GM18520 (cell line): ENCODE results near the gene KCNA3.

ENCODE experiments used
- ATAC-seq: cut with Tn5 transposase; IDR thresholded peaks from one replicate; pipeline ENCODE4 v1.9.1; 2021; ENCODE audit not compliant: unreplicated experiment

KCNA3 gene

DNA sequence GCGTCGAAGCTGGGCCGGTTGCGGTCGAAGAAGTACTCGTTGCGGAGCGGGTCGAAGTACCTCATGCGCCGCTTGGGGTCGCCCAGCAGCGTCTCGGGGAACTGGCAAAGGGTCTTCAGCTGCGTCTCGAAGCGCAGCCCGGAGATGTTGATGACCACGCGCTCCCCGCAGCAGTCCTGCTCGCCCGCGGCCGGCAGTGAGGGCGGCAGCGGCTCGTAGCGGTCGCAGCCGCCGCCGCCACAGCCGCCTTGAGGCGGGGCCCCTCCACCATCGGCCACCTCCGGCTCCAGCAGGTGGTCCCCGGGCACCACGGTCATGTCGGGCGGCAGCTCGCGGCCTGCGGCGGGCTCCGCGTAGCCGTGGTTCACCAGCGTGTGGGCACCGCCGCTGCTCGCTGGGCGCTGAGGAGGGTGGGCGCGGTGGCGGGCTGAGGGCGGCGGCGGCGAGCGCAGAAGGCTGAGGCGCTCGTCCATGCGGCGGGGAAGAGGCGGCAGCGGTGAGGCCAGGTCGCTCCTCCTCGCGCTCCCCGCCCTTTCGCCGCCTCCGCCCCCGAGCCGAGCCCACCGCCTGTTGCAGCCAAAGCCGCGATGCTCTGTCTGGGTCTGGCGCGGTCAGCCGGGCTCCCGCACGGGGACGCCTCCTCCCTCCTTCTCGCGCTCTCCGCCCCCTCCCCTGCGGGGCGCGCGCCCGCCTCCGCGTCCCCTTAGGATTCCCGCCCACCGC lies at the start of gene KCNA3:
Gene KCNA3, minus strand, starts transcription at position 604 of the 723 bp plus-strand sequence. Its CDS starts 131 bp downstream, at position 473.
- no peak for ATAC-seq

DNA sequence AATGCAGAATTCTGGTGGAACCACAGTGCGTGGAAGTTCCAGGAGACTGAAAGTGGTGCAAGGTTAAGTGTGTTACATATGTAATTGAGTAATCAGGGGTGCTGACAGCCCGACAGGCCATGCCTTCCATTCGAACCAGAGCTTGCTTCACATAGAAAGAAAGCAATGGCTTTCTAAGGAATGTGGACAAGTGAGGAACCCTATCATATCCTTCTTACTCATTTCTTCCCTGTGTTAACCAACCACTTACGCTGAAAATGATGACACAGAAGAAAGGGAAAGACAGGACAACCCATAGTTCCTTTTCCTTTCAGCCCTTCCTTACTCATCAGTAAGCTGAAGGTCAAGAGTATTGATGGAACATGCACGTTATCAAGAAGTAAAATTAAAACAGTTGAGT lies 48.1 kb upstream of the KCNA3 start:
- ATAC-seq: no peak

DNA sequence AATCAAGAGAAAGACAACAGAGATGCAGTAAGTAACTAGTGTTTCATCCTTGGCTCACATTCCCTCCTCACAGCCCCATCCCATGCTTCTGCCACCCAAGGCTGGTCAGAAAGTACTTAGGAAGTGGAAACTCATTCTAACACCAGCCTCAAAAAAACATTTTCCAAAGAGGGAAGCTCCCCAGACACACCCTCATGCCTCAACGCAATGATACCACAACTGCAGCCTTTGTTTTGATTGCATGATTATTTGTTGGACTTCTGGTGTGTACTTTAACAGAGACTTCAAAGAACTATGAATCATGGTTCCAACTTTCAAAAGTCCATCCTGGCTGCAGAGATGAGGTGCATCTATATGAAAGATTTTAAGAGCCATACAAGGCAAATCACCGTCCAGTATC lies 45.2 kb upstream of the KCNA3 start:
- ATAC-seq: no peak

DNA sequence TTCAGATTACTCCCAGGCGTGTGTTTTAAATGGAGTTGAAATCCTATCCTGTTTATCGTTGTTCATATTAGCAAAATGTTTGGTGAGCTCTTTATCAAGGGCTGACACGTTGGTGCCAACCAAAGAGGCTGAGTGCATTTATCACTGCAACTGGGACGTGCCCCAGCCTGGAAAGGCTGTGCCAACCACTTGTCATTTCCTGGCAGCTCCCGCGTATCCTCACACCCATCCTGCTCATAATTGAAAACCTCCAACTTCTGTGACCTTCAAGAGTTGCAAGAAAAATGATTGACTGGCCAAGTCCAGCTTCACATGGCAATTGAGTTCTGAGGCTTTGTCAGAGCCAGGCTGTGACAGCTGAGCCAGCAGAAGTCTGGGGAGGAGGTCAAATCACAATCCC lies 43.7 kb upstream of the KCNA3 start:
- ATAC-seq: no peak

DNA sequence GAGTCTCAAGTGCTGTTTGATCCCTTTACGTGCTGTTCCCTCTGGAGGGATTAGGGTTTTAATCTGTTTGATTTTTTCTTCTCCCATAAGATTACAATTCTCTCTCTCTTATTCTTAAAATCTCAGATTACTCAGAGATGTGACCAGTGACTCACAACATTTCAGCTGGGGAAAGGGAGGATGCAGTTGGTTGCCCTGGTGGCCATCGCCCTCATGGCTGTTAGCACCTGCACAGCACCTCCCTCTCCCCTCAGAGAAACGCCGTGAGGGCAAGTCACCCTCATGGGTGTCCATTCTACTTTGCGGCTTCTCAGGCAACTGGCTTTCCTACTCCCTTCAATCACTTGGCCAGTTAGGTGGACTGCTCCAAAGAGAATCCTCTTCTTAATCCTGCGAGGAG lies 42.4 kb upstream of the KCNA3 start:
- no peak for ATAC-seq

DNA sequence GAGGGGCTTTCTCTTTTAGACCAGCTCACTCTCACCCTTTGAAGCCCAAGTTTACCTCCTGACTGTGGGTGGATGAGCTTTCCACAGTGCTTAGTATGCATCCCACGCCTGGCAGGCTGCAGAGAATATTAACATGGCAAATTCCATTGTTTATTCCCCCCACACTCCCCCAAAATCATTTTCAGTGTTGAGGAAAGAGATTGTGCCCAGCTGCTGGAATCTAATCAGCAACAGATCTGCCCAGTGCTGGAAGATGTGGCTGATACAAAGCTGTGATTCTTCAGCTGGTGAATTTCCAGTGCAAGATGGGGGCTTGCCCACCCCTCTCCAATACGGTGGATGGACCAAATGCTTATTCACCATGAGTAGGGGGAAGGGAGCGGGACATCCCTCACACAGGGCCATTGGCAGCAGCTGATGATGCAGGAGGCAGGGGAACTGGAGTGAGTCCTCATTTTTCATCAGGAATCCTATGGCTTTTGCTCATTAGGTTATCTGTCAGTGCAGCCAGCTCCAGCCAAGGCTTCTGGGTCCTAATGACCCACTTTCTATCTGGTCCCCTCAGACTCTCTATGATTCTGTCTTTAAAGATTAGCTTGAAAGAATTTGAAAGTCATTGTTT lies 39.7 kb upstream of the KCNA3 start:
- ATAC-seq: no peak

DNA sequence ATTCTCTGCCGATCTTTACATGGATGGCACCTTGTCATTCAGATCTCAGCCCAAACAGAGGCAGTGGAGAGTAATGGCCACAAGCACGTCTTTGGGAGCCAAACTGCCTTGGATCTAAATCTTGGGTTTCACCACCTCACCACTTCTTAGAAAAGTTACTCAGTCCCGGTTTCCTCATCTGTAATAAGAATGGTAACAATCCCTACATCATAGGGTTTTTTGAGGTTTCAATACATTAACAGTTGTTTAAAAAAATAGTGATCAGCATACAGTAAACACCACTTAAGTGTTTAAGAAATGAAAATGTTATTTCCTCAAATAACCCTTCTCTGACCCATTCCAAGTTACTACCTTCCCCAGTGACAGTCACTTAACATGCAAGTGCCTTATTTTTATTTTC lies 38.5 kb upstream of the KCNA3 start:
- no peak for ATAC-seq

DNA sequence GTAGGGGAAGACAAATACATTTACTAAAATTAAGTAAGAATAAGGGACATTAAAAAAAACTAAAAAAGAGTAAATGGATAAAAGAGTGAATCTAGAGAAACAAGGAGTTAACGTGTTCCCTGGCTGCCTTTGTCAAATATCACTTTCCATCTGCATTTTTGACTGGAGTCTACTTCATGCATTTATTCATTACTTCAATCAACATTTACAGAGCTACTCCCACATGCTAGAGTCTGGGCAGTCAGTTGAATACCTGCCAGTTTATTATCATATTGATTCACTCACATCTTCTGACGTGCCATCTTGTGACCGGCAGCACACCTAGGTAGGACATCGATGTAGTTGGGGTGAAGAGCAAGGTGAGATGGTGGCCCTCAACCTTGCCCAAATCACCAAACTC lies 35.6 kb upstream of the KCNA3 start:
- ATAC-seq: no peak

DNA sequence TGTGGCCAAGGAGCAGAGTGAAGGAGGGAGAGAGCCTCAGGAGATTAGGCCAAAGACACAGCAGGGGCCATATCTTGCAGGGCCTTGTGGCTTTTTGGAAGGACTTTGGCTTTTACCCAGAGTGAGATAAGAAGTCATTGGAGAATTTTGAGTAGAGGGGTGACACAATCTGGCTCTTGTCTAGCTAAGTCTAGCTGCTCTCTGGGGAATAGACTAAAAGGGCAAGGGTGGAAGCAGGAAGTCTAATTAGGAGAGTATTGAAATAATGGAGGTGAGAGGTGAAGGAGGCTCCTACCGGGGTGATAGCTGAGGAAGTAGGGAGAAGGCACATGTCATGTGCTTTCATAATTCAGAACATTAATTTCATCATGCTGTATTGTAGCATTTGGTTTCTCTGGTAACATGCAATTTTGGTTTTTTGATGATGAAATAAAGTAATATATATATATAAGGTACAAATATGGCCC lies 34.3 kb upstream of the KCNA3 start:
- ATAC-seq: no peak

DNA sequence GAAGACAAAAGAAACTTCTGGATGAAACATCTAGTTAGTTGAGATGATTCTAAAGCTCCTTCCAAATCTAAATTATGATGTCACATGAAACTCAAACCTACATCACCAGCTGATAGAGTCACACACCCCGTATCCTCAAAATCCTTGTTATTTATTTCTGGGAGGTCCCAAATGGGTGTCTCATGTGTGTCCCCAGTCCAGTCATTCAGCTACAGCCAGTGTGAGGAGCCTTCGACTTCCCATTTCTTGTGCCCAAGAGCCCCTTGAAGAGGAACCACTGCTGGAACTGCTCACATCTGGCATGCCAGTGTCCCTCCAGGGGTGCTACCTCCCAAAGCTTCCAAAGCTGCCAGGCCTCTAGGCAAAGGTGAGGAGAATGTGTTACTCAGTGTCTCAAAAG lies 32.5 kb upstream of the KCNA3 start:
- ATAC-seq: no peak

DNA sequence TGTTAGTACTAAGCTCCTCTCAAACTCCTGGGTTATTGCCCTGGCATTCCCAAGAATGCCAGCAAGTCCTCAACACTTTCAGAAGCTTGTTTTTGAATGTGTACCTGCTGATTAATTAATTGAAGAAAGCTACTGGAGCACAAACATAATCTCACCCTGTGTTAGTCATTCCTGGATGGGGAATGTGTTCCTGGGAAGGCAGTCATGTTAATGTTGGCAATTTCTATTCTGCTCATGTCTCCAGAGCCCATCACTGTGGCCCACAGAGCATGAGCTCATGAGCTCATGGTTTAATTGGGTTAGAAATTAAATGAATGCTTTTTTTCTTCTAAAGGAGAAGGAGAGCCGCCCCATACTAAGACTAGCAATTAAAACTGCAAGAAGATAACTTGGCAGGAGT lies 31.9 kb upstream of the KCNA3 start:
- ATAC-seq: no peak

DNA sequence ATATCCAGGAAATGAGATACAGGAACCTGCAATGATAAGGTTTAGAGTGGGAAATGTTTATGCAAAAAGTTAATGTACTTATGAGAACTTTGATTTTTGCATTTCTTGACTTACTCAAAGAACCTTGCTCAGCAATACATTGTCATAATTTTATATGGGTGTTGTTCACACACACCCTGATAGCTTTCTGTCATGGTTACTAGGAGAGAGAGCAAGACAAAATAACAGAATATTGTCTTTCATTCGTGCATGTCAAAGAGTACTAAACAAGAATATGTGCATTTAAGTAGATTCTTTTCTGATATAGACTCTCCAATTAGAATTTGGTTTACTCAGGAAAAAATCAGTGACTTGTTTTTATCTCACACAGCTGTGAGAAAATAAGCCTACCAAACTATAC lies 27.5 kb upstream of the KCNA3 start:
- ATAC-seq: no peak

DNA sequence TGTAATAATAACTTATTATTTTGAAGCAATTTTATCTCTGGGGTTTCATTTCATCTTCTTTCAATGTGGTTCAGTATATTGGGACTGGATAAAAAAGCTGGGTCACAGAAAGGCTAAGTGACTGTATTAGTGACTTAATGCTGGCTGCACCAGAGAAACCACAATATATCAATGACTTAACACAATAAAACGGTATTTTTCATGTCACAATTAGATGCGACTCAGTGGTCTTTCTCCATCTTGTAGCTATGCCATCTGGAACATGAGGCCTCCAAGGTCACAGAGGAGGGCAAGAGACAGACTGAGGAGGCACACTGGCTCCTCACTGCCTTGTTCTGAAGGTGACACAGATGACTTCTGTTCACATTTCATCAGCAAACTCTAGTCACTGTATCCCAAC lies 26.0 kb upstream of the KCNA3 start:
- ATAC-seq: no peak

DNA sequence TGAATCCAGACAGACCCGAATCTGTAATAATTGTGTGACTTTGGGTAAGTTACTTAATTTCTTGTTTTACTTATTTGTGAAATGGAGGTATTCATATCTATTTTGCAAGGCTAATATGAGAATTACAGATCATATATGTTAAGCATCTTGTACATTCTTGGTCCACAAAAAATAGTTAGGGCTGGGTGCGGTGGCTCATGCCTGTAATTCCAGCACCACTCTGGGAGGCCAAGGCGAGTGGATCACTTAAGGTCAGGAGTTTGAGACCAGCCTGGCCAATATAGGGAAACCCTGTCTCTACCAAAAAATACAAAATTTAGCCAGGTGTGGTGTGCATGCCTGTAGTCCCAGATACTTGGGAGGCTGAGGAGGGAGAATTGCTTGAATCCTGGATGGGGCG lies 22.9 kb upstream of the KCNA3 start:
- ATAC-seq: no peak

DNA sequence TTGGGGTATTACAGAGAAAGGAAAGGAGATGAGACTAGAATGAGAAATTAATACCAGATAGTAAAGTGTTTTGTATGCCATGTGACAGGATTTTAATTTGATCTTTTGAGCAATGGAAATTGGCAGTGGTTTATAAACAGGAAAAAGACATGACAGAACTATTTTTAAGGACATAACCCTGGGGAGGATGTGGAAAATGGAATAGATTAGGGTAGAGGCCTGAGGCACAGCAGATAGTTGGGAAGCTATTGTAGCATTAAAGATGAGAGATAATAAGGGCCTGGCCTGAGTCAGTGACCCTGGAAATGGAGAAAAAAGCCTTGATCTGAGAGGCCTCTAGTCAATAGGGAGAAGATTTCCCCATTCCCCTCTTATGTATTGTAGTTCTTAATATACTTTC lies 22.1 kb upstream of the KCNA3 start:
- no peak for ATAC-seq

DNA sequence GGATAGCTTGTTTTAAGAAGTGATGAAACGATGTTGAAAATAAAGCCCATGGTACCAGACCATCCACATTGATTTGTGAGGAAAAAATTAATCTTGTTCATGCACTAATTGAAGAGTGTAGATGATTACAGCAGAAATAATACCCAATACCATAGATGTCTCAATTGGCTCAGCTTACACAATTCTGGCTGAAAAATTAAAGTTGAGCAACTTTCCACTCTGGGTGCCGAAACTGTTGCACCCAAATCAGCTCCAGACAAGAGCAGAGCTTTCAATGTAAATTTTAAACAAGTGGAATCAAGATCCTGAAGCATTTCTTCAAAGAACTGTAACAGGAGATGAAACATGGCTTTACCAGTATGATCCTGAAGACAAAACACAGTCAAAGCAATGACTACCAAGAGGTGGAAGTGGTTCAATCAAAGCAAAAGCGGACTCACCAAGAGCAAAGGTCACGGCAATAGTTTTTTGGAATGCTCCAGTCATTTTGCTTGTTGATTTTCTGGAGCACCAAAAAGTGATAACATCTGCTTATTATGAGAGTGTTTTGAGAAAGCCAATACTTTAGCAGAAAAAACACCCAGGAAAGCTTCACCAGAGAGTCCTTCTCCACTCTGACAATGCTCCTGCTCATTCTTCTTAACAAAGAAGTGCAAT lies 16.1 kb upstream of the KCNA3 start:
- no peak for ATAC-seq

DNA sequence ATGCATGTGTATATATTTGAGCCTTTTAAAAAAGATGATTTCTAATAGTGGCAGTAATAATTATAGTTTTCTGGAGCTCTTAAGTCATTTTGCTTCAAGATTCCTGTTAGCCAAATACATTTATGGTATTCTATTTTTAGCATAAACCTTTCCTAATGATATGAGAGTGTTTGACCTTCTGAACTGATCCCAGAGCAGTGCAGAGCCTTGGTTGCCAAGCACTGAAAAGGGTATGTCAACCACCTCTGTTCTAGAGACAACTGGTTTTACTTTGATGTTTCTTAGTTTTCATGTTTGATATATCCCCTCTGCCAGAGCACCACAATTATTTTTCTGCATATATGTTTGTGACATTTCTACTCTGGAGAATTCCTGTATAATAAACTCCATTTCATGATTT lies 15.1 kb upstream of the KCNA3 start:
- no peak for ATAC-seq

DNA sequence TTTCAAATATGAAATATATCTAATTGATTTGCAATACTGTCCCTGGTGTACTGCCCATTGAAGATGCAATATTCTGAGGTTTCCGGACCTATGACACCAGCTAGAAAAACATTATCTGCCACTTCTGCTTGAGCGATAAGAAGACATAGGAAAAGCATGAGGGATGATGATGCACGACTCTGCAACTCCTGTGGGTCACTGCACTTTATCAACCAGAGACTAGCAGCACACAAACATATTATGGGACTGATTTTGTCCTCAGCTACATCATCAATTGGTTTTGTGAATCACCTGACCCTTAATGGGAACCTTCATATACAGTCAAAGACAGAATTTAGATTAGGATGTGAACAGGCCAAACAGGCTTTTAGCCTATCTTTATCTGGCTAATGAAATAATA lies 13.8 kb upstream of the KCNA3 start:
- no peak for ATAC-seq

DNA sequence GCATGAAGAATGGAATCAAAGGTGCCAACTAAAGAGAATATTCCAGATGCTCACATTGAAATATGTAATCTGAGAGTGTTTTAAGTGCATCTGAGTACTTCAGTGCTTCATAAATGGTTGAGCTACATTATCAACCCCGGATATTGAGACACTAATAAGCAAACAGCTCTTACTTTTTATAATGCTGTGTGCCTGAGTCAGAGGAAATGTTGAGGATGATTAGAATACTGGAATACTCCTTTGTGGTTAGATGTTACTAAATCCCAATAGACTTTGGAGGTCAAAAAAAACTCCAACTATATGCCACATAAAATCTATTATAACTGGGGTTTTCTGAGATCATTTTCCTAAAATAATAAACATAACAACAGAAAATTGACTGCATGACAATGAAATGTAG lies 12.5 kb upstream of the KCNA3 start:
- no peak for ATAC-seq

DNA sequence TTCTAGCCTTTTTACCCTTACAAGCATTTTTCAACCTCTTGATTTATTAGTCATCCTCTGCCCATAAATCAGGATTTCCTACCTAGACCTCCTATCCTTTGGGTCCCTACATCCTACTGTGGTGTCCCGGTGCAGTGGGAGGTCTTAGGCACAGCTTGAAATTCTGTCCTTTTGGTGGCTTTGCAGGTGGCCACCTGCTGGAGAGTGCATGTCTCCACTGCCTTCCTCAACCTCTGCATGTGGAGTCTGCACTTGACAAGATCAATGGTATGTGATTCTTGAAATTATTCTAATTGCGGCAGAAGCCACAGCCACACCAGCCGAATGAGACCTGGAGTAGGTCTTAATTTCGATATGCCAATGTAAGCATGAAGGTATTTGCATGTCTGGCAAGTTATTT lies 11.4 kb upstream of the KCNA3 start:
- no peak for ATAC-seq

DNA sequence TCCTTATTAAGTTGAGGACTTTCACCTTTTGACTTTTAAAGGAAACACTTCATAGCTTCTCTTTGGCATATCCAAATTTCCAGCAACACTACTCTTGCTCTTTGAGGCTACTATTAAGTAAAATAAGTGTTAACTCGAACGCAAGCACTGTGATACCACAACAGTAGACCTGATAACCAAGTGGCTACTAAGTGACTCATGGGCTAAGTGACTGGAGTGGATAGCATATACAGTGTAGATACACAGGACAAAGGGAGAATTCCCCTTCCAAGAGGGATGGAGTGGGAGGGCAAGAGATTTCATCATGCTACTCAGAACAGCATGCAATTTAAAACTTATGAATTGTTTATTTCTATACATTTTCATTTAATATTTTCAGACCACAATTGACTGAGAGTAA lies 9.8 kb upstream of the KCNA3 start:
- no peak for ATAC-seq

DNA sequence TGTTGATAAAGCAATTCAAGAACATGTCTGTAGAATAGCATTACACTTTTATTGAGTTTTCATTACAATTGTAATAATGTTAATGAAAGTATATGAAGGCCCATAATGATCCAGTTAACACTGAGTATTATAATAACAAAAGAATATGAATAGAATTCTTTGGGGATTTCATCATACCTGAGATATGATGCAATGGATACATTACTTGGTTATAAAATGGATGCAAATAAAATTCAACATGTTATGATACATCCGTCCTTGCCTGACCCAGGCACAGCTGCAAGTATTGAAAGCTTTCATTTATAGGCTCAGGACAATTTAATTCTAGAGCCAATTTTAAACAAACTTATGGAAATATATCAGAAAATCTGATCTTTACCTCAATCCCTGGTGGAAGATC lies 8.2 kb upstream of the KCNA3 start:
- ATAC-seq: no peak
